GM10248 (cell line): ENCODE results near the gene ERG.

Source experiments
- CTCF ChIA-PET: fragments of 300-600 bp; sonication (Branson Sonifier 250); formaldehyde crosslinking; extraction: SDS; loops from one replicate; lab custom pipeline; 2021; ENCODE audit warnings: antibody characterized with exemption; lab: Yijun Ruan, JAX
- POLR2A ChIA-PET: fragments of 350-650 bp; sonication (Branson Sonifier 250); formaldehyde crosslinking; extraction: SDS; loops from one replicate; lab custom pipeline; 2020; ENCODE audit warnings: antibody characterized with exemption; lab: Yijun Ruan, JAX
- DNase-seq: peaks from one replicate; pipeline ENCODE4 v3.0.0; 2012; ENCODE audit errors: extremely low spot score
- CTCF ChIP-seq: IDR thresholded peaks from 2 replicates; pipeline ENCODE4 v1.5.1; 2012; ENCODE audit warnings: mild to moderate bottlenecking, low read depth; ENCODE audit errors: extremely low read depth, missing control alignments, control extremely low read depth

ERG gene

GRCh38 chr21:38494251-38494642 is 4.0 kb downstream of the ERG start:
- ChIA-PET CTCF (interaction anchor here (1.2 kb wide), 1 partner anchor 11 kb away, joined by 3 read pairs; no protein-coding TSS in a partner anchor), POLR2A (no interaction called here)
- no peak for TF ChIP-seq CTCF
- no peak for DNase-seq

- POLR2A ChIA-PET: no interaction called here
- DNase-seq: no peak
- no peak for TF ChIP-seq CTCF
- CTCF ChIA-PET: interaction anchor here (1.2 kb wide), 1 partner anchor 12 kb away, joined by 3 read pairs; no protein-coding TSS in a partner anchor
Measured at GRCh38 chr21:38493549-38494250, 4.6 kb downstream of the ERG start.

- CTCF ChIA-PET: interaction anchor here (0.6 kb wide), 1 partner anchor 11 kb away, joined by 3 read pairs; no protein-coding TSS in a partner anchor
- no peak for TF ChIP-seq CTCF
- DNase-seq: no peak
- POLR2A ChIA-PET: no interaction called here
Measured at GRCh38 chr21:38492007-38492406, 6.3 kb downstream of the ERG start.

GRCh38 chr21:38491536-38491935 is 6.7 kb downstream of the ERG start:
- CTCF ChIA-PET: no interaction called here
- no peak for TF ChIP-seq CTCF
- POLR2A ChIA-PET: no interaction called here
- DNase-seq: no peak

GRCh38 chr21:38490411-38491020 is 7.8 kb downstream of the ERG start:
- DNase-seq: no peak
- CTCF ChIA-PET: no interaction called here
- no peak for TF ChIP-seq CTCF
- POLR2A ChIA-PET: no interaction called here

GRCh38 chr21:38489729-38490128 is 8.5 kb downstream of the ERG start:
- ChIA-PET POLR2A (no interaction called here), CTCF (no interaction called here)
- DNase-seq: no peak
- TF ChIP-seq CTCF: no peak
